Smooth muscle cell (in vitro differentiated cells): ENCODE results near the gene LZTR1. TPM values are rescaled to one million over a fixed set of nuclear protein-coding genes. Genes with fewer than 3 reads are reported as not detected.
"Not testable (repeated sequence)": the region's sequence is repeated elsewhere in the genome, so short reads cannot be mapped to it uniquely, and the experiment has no call there.

Source experiments
- DNase-seq: peaks from one replicate; lab custom pipeline; 2025; ENCODE audit not compliant: unreplicated experiment; lab: John Stamatoyannopoulos, UW
- H2AFZ ChIP-seq: fragments of 200-600 bp; sonication (generic); 2 replicates; pipeline ENCODE4 v1.6.0; 2016; ENCODE audit warnings: antibody characterized with exemption, low read depth, mild to moderate bottlenecking
- H3F3A ChIP-seq: fragments of 200-600 bp; sonication (generic); 2 replicates; pipeline ENCODE4 v1.6.0; 2017; ENCODE audit warnings: antibody characterized with exemption, low read depth
- H3K27ac ChIP-seq: fragments of 200-600 bp; sonication (generic); 2 replicates; pipeline ENCODE4 v1.5.1; 2016; ENCODE audit warnings: low read depth, mild to moderate bottlenecking
- H3K27me3 ChIP-seq: fragments of 200-600 bp; sonication (generic); 2 replicates; pipeline ENCODE4 v1.6.1; 2016; ENCODE audit warnings: low read depth, mild to moderate bottlenecking
- H3K36me3 ChIP-seq: fragments of 200-600 bp; sonication (generic); 2 replicates; pipeline ENCODE4 v1.5.1; 2016; ENCODE audit warnings: low read depth
- H3K4me1 ChIP-seq: fragments of 200-600 bp; sonication (generic); 2 replicates; pipeline ENCODE4 v1.5.1; 2016; ENCODE audit warnings: low read depth
- H3K4me2 ChIP-seq: fragments of 200-600 bp; sonication (generic); 2 replicates; pipeline ENCODE4 v1.6.0; 2016; ENCODE audit warnings: mild to moderate bottlenecking
- H3K4me3 ChIP-seq: fragments of 200-600 bp; sonication (generic); 2 replicates; pipeline ENCODE4 v1.5.1; 2016; ENCODE audit warnings: mild to moderate bottlenecking
- H3K79me2 ChIP-seq: fragments of 200-600 bp; sonication (generic); 2 replicates; pipeline ENCODE4 v1.6.0; 2016; ENCODE audit warnings: low read depth, mild to moderate bottlenecking
- H3K9ac ChIP-seq: fragments of 200-600 bp; sonication (generic); 2 replicates; pipeline ENCODE4 v1.6.0; 2016; ENCODE audit warnings: low read depth
- H3K9me3 ChIP-seq: fragments of 200-600 bp; sonication (generic); replicated peaks from 2 replicates; pipeline ENCODE4 v1.5.1; 2016; ENCODE audit warnings: low read depth
- H4K20me1 ChIP-seq: fragments of 200-600 bp; sonication (generic); 2 replicates; pipeline ENCODE4 v1.6.0; 2016; ENCODE audit warnings: low read depth
- WGBS: methylation state at CpG from one replicate; pipeline ENCODE4 v1.1.7; 2016; ENCODE audit warnings: low lambda C conversion rate; 5-methylcytosine and 5-hydroxymethylcytosine counted together
- polyA plus RNA-seq: library from polyadenylated mRNA; unstranded; fragments of >200 nt; fragmentation: Nextera tagmentation; extraction: Ambion mirVana; gene quantifications from 2 replicates; pipeline ENCODE4 v1.2.1, GENCODE V29; 2016
- total RNA-seq: library from RNA; depleted of rRNA; stranded (reverse); fragments of >200 nt; gene quantifications from 2 replicates; pipeline ENCODE4 v1.2.3, GENCODE V29; 2014
- TF ChIP-seq, protein P1 (sequence below): fragments of 200-600 bp; sonication (generic); IDR thresholded peaks from 2 replicates; pipeline ENCODE4 v1.5.1; 2017; ENCODE audit warnings: borderline replicate concordance, mild to moderate bottlenecking, antibody characterized with exemption; ENCODE audit not compliant: insufficient read depth, poor library complexity, severe bottlenecking

The LZTR1 gene
- total and polyA plus RNA-seq, 2 experiments from 2014 or later: 34.2 to 43.9 TPM

DNA sequence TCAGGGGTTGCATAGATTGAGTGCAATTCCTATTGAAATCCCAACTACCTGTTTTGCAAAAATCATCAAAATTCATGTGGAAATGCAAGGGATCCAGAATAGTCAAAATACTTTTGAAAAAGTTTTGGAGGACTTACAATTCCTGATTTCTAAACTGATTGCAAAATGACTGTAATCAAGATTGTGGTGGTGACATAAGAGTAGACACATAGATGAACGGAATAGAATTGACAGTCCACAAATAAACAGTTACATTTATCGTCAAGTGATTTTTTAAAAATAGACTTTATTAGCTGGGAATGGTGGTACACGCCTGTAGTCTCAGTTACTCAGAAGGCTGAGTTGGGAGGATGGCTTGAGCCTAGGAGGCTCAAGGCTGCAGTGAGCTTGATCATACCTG, 52.9 kb downstream of the LZTR1 start:
- whole genome bisulfite sequencing: 93% methylated on average over 3 of the region's 3 CpGs

DNA sequence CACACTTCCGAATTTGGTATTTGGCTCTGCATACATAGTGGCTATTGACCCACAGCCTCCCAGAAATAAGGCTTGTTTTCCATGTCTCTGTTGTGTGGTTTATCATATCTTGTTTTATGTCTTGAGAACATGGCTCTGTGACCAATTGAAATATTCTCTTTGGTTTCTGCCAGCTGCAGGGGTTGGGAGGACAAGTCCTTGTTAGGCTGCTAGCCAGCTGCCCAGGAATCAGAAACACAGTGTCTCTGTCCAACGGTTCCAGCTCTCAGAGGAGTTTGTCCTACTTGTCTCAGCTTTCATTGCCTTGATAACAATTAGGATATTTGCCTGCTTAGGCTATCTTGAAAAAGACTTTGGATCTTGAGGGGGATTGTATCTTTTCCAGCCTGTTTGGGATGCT, 56.3 kb downstream of the LZTR1 start:
- Histone ChIP-seq H2AFZ (no peak overlapping the region), H3K79me2 (no peaks in the 10 kb centered on the region), H3K27ac (peak overlapping the region; percentile 65), H3K27me3 (no peaks in the 10 kb centered on the region), H3K9ac (no peak overlapping the region), H3K4me1 (no peaks in the 10 kb centered on the region), H3K36me3 (no peaks in the 10 kb centered on the region), H3K4me2 (no peak overlapping the region), H3K4me3 (no peak overlapping the region), H3F3A (peaks cover 22% of the 10 kb centered on the region), H3K9me3 (no peaks in the 10 kb centered on the region), H4K20me1 (no peaks in the 10 kb centered on the region)
- WGBS: 56% methylated on average over 2 of the region's 2 CpGs
- TF ChIP-seq, protein P1, sequence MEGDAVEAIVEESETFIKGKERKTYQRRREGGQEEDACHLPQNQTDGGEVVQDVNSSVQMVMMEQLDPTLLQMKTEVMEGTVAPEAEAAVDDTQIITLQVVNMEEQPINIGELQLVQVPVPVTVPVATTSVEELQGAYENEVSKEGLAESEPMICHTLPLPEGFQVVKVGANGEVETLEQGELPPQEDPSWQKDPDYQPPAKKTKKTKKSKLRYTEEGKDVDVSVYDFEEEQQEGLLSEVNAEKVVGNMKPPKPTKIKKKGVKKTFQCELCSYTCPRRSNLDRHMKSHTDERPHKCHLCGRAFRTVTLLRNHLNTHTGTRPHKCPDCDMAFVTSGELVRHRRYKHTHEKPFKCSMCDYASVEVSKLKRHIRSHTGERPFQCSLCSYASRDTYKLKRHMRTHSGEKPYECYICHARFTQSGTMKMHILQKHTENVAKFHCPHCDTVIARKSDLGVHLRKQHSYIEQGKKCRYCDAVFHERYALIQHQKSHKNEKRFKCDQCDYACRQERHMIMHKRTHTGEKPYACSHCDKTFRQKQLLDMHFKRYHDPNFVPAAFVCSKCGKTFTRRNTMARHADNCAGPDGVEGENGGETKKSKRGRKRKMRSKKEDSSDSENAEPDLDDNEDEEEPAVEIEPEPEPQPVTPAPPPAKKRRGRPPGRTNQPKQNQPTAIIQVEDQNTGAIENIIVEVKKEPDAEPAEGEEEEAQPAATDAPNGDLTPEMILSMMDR: no peak
- no peak for DNase-seq

More for the DNA sequence above, 52.9 kb downstream of the LZTR1 start:
- H3K9ac ChIP-seq: no peak overlapping the region
- no peak for DNase-seq
- no peaks in the 10 kb centered on the region for H3K36me3 ChIP-seq
- H3K27ac ChIP-seq: no peak overlapping the region
- peaks cover 17% of the 10 kb centered on the region for H3K27me3 ChIP-seq
- H3K4me2 ChIP-seq: no peak overlapping the region
- no peaks in the 10 kb centered on the region for H4K20me1 ChIP-seq
- H3K9me3 ChIP-seq: no peaks in the 10 kb centered on the region
- H3K4me3 ChIP-seq: no peak overlapping the region
- peaks cover 15% of the 10 kb centered on the region for H3F3A ChIP-seq
- no peaks in the 10 kb centered on the region for H3K79me2 ChIP-seq
- H2AFZ ChIP-seq: no peak overlapping the region
- peaks cover 3% of the 10 kb centered on the region for H3K4me1 ChIP-seq
- TF ChIP-seq, protein P1: no peak

- H3F3A ChIP-seq: peaks cover 22% of the 10 kb centered on the region
- not testable (repeated sequence) for H4K20me1 ChIP-seq, H3K4me1 ChIP-seq, H3K4me2 ChIP-seq, H3K79me2 ChIP-seq, H3K27ac ChIP-seq, DNase-seq, H2AFZ ChIP-seq, H3K36me3 ChIP-seq, H3K27me3 ChIP-seq, H3K4me3 ChIP-seq, H3K9me3 ChIP-seq, H3K9ac ChIP-seq
- WGBS: 97% methylated on average over 5 of the region's 5 CpGs
Observed at GRCh38 chr22:21039158-21039557, 57.1 kb downstream of the LZTR1 start.

DNA sequence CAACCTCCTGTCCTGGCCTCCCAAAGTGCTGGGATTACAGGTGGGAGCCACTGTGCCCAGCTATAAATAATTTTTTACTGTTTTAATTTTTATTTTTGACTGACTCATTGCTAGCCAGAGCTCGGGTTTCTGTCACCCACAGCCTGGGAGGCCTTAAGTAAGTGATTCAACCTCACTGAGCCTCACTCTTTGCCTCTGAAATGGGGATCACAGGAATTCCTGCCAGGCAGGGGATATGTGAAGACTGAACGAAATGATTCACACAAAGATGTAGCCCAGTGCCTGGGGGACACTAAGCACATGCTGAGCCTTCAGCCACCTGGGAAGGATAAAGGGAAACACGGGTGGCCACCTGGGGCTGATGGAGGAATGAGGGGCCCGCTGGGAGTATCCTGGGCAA, 59.8 kb downstream of the LZTR1 start:
- WGBS: 48% methylated on average over 4 of the region's 4 CpGs

More for the DNA sequence above, 59.8 kb downstream of the LZTR1 start:
- no peaks in the 10 kb centered on the region for H4K20me1 ChIP-seq
- no peak overlapping the region for H2AFZ ChIP-seq
- H3K9me3 ChIP-seq: no peaks in the 10 kb centered on the region
- H3K27me3 ChIP-seq: no peaks in the 10 kb centered on the region
- H3K4me3 ChIP-seq: no peak overlapping the region
- H3K79me2 ChIP-seq: no peaks in the 10 kb centered on the region
- no peak overlapping the region for H3K4me2 ChIP-seq
- peaks cover 5% of the 10 kb centered on the region for H3K4me1 ChIP-seq
- H3K36me3 ChIP-seq: no peaks in the 10 kb centered on the region
- peaks cover 15% of the 10 kb centered on the region for H3F3A ChIP-seq
- TF ChIP-seq, protein P1: no peak
- DNase-seq: no peak
- peak overlapping the region; percentile 29 for H3K27ac ChIP-seq
- H3K9ac ChIP-seq: no peak overlapping the region
